IMR-90 (cell line): ENCODE results near the gene NOS1AP. TPM values are rescaled to one million over a fixed set of nuclear protein-coding genes. Genes with fewer than 3 reads are reported as not detected.

Experiments
- ATAC-seq: fragments of 200-7000 bp; cut with Tn5 transposase; 2 replicates; pipeline ENCODE4 v1.9.1; 2020; ENCODE audit warnings: low read depth, mild to moderate bottlenecking, moderate library complexity
- BruUV-seq: library from RNA; stranded (reverse); fragments of 400-500 nt; replicated peaks from 2 replicates; lab custom pipeline; 2021; lab: Mats Ljungman, UMichigan
- CTCF ChIA-PET: fragments of 300-600 bp; formaldehyde crosslinking; extraction: SDS; loops from one replicate; lab custom pipeline; 2021; ENCODE audit warnings: antibody characterized with exemption; lab: Yijun Ruan, JAX
- POLR2A ChIA-PET: fragments of 300-600 bp; sonication (Branson Sonifier 250); formaldehyde crosslinking; loops from one replicate; lab custom pipeline; 2022; ENCODE audit warnings: antibody characterized with exemption; ENCODE audit not compliant: unreplicated experiment; lab: Charles Lee
- DNase-seq: peaks from one replicate; pipeline ENCODE4 v3.0.0; 2013
- H2AFZ ChIP-seq: replicated peaks from 2 replicates; pipeline ENCODE3; 2013; ENCODE audit warnings: low read length, mild to moderate bottlenecking; ENCODE audit not compliant: poor library complexity
- H2AK5ac ChIP-seq: 2 replicates; pipeline ENCODE4 v1.6.1; 2013; ENCODE audit warnings: low read depth, low read length, inconsistent platforms
- H2AK9ac ChIP-seq: replicated peaks from 2 replicates; pipeline ENCODE3; 2013; ENCODE audit warnings: mild to moderate bottlenecking, low read depth, low read length, moderate library complexity; ENCODE audit not compliant: poor library complexity
- H2BK120ac ChIP-seq: 2 replicates; pipeline ENCODE4 v1.6.1; 2013; ENCODE audit warnings: low read depth, low read length, inconsistent platforms
- H2BK15ac ChIP-seq: 3 replicates; pipeline ENCODE4 v1.6.1; 2013; ENCODE audit warnings: low read depth, low read length, inconsistent platforms
- H2BK20ac ChIP-seq: 2 replicates; pipeline ENCODE4 v1.6.1; 2013; ENCODE audit warnings: low read depth, mild to moderate bottlenecking, inconsistent platforms, low read length, moderate library complexity
- H2BK5ac ChIP-seq: 2 replicates; pipeline ENCODE4 v1.6.1; 2013; ENCODE audit warnings: mild to moderate bottlenecking, low read depth, low read length, inconsistent platforms; ENCODE audit not compliant: poor library complexity, severe bottlenecking
- H3K14ac ChIP-seq: replicated peaks from 2 replicates; pipeline ENCODE4 v1.6.1; 2013; ENCODE audit warnings: low read depth, low read length, inconsistent platforms
- H3K18ac ChIP-seq: 2 replicates; pipeline ENCODE4 v1.6.1; 2013; ENCODE audit warnings: low read depth, low read length, control low read depth
- H3K23ac ChIP-seq: 2 replicates; pipeline ENCODE4 v1.6.1; 2013; ENCODE audit warnings: low read depth, low read length, inconsistent platforms
- H3K27ac ChIP-seq: 2 replicates; pipeline ENCODE4 v1.5.1; 2013; ENCODE audit warnings: mild to moderate bottlenecking, control low read depth, low read length; ENCODE audit not compliant: insufficient read depth
- H3K27me3 ChIP-seq: 2 replicates; pipeline ENCODE4 v1.6.1; 2013; ENCODE audit warnings: low read length; ENCODE audit not compliant: control insufficient read depth, insufficient read depth
- H3K36me3 ChIP-seq: 2 replicates; pipeline ENCODE4 v1.6.1; 2013; ENCODE audit warnings: low read length, mixed read lengths; ENCODE audit not compliant: control insufficient read depth, insufficient read depth
- H3K4ac ChIP-seq: 2 replicates; pipeline ENCODE4 v1.6.1; 2013; ENCODE audit warnings: low read depth, low read length, inconsistent platforms
- H3K4me1 ChIP-seq: 2 replicates; pipeline ENCODE4 v1.6.1; 2013; ENCODE audit warnings: low read length, mixed read lengths; ENCODE audit not compliant: control insufficient read depth, insufficient read depth
- H3K4me2 ChIP-seq: 2 replicates; pipeline ENCODE4 v1.6.1; 2013; ENCODE audit warnings: low read depth, mild to moderate bottlenecking, control low read depth, low read length, moderate library complexity
- H3K4me3 ChIP-seq: 2 replicates; pipeline ENCODE4 v1.5.1; 2013; ENCODE audit warnings: low read depth, mild to moderate bottlenecking, control low read depth, low read length, moderate library complexity; ENCODE audit not compliant: insufficient read depth
- H3K56ac ChIP-seq: 2 replicates; pipeline ENCODE4 v1.6.1; 2013; ENCODE audit warnings: low read length, inconsistent platforms; ENCODE audit not compliant: insufficient read depth; ENCODE audit errors: extremely low read depth
- H3K79me1 ChIP-seq, 2 experiments: 2 replicates each; pipeline ENCODE4 v1.6.1; 2013; ENCODE audit warnings: low read length in 2 of 2, inconsistent platforms in 1 of 2, low read depth in 1 of 2
- H3K9ac ChIP-seq: 2 replicates; pipeline ENCODE4 v1.6.1; 2013; ENCODE audit warnings: low read depth, low read length, control low read depth
- H3K9me1 ChIP-seq: 2 replicates; pipeline ENCODE4 v1.6.1; 2013; ENCODE audit warnings: low read length, inconsistent platforms; ENCODE audit not compliant: insufficient read depth
- H3K9me3 ChIP-seq: 2 replicates; pipeline ENCODE4 v1.6.1; 2013; ENCODE audit warnings: low read length; ENCODE audit not compliant: control insufficient read depth, insufficient read depth
- H4K20me1 ChIP-seq: 2 replicates; pipeline ENCODE4 v1.6.1; 2013; ENCODE audit warnings: low read length, inconsistent platforms; ENCODE audit not compliant: insufficient read depth
- H4K5ac ChIP-seq: 2 replicates; pipeline ENCODE4 v1.6.1; 2013; ENCODE audit warnings: mild to moderate bottlenecking, low read depth, low read length, control low read depth
- H4K8ac ChIP-seq, 2 experiments: 2 replicates each; pipeline ENCODE4 v1.6.1; 2013; ENCODE audit warnings: low read depth in 2 of 2, low read length in 2 of 2, control low read depth in 1 of 2, inconsistent platforms in 1 of 2
- H4K91ac ChIP-seq: 2 replicates; pipeline ENCODE4 v1.6.1; 2013; ENCODE audit warnings: low read depth, low read length, inconsistent platforms; ENCODE audit not compliant: insufficient read depth
- BHLHE40 ChIP-seq: fragments of 150-350 bp; IDR thresholded peaks from 2 replicates; pipeline ENCODE4 v1.6.1; 2016; ENCODE audit warnings: mild to moderate bottlenecking, low read depth, low read length
- CEBPB ChIP-seq: IDR thresholded peaks from 2 replicates; pipeline ENCODE4 v1.6.1; 2012; ENCODE audit warnings: low read depth, low read length, improper control_type of control experiment
- CHD1 ChIP-seq: IDR thresholded peaks from 2 replicates; pipeline ENCODE4 v1.6.1; 2012; ENCODE audit warnings: low read depth, low read length, improper control_type of control experiment
- CTCF ChIP-seq: conservative IDR thresholded peaks from 2 replicates; pipeline ENCODE4 v1.5.1; 2012; ENCODE audit warnings: mild to moderate bottlenecking, low read depth, low read length, improper control_type of control experiment
- ELK1 ChIP-seq: fragments of 150-350 bp; IDR thresholded peaks from 2 replicates; pipeline ENCODE4 v1.6.1; 2016; ENCODE audit warnings: low read depth, mild to moderate bottlenecking, low read length, moderate library complexity, borderline replicate concordance
- FOS ChIP-seq: fragments of 150-350 bp; IDR thresholded peaks from 2 replicates; pipeline ENCODE4 v1.6.1; 2016; ENCODE audit warnings: low read depth, low read length
- MAFK ChIP-seq: IDR thresholded peaks from 2 replicates; pipeline ENCODE4 v1.6.1; 2012; ENCODE audit warnings: low read depth, low read length, improper control_type of control experiment
- MAZ ChIP-seq: IDR thresholded peaks from 2 replicates; pipeline ENCODE4 v1.6.1; 2012; ENCODE audit warnings: low read depth, mild to moderate bottlenecking, low read length, improper control_type of control experiment, moderate library complexity, borderline replicate concordance
- MXI1 ChIP-seq: IDR thresholded peaks from 2 replicates; pipeline ENCODE4 v1.6.1; 2012; ENCODE audit warnings: low read depth, mild to moderate bottlenecking, low read length, moderate library complexity, borderline replicate concordance
- NFE2L2 ChIP-seq: fragments of 150-350 bp; IDR thresholded peaks from 2 replicates; pipeline ENCODE4 v1.6.1; 2016; ENCODE audit warnings: low read depth, mild to moderate bottlenecking, low read length
- POLR2A ChIP-seq: IDR thresholded peaks from 2 replicates; pipeline ENCODE4 v1.6.1; 2012; ENCODE audit warnings: mild to moderate bottlenecking, low read depth, low read length
- RAD21 ChIP-seq: IDR thresholded peaks from 2 replicates; pipeline ENCODE4 v1.6.1; 2012; ENCODE audit warnings: low read length, improper control_type of control experiment
- RCOR1 ChIP-seq: IDR thresholded peaks from 2 replicates; pipeline ENCODE4 v1.6.1; 2012; ENCODE audit warnings: mild to moderate bottlenecking, low read length, improper control_type of control experiment; ENCODE audit not compliant: insufficient replicate concordance
- RFX5 ChIP-seq: IDR thresholded peaks from 2 replicates; pipeline ENCODE4 v1.8.0; 2012; ENCODE audit warnings: low read depth, mild to moderate bottlenecking, low read length, moderate library complexity
- SMC3 ChIP-seq: fragments of 150-350 bp; IDR thresholded peaks from 2 replicates; pipeline ENCODE4 v1.6.1; 2016; ENCODE audit warnings: low read depth, mild to moderate bottlenecking, antibody characterized with exemption, low read length, moderate library complexity
- WGBS, 2 experiments: methylation state at CpG; one replicate each; pipeline versions ENCODE4 v1.1.5 to v1.1.7; 2013; ENCODE audit warnings: missing lambda C conversion rate in 2 of 2; ENCODE audit not compliant: insufficient read length in 1 of 2; ENCODE audit errors: extremely low coverage in 2 of 2; 5-methylcytosine and 5-hydroxymethylcytosine counted together
- dilution Hi-C: fragments of 300-500 bp; cut with HindIII; formaldehyde crosslinking; loops from one replicate; pipeline ENCODE4 v1.14.3; 2018; ENCODE audit warnings: low sequenced_read_pairs; ENCODE audit not compliant: unreplicated experiment
- in situ Hi-C: fragments of 300-500 bp; cut with MboI; formaldehyde crosslinking; loops from 3 replicates; pipeline ENCODE4 v1.14.3; 2019; ENCODE audit warnings: low sequenced_read_pairs, inconsistent platforms, mixed read lengths
- intact Hi-C: fragments of 100-400 bp; cut with micrococcal nuclease; formaldehyde crosslinking; loops from 2 replicates; pipeline ENCODE4 v1.10.0; 2022
- polyA plus RNA-seq, 3 experiments: library from polyadenylated mRNA; depleted of rRNA; stranded (reverse); fragments of >200 nt; gene quantifications; 2 replicates each; pipeline ENCODE4 v1.2.3, GENCODE V29; 2012; ENCODE audit warnings: low replicate concordance in 1 of 3
- total RNA-seq: library from RNA; depleted of rRNA; stranded (reverse); fragments of >200 nt; gene quantifications from 2 replicates; pipeline ENCODE4 v1.2.3, GENCODE V29; 2012
- TF ChIP-seq, protein P1 (sequence below): fragments of 150-350 bp; IDR thresholded peaks from 2 replicates; pipeline ENCODE4 v1.6.1; 2017; ENCODE audit warnings: mild to moderate bottlenecking, antibody characterized with exemption, low read length, low read depth

Gene NOS1AP
- total and polyA plus RNA-seq, 2 of the 4 experiments (the other 2 are of a cell fraction) = 0.18 to 0.19 TPM

- Histone ChIP-seq H4K91ac (no peak overlapping the region), H3K4me2 (no peak overlapping the region), H2AFZ (no peak overlapping the region), H3K9me1 (no peaks in the 10 kb centered on the region), H2BK20ac (no peak overlapping the region), H3K14ac (no peak overlapping the region), H3K4ac (no peak overlapping the region), H3K9ac (no peak overlapping the region), H3K9me3 (no peaks in the 10 kb centered on the region), H3K4me1 (no peaks in the 10 kb centered on the region), H2BK15ac (no peak overlapping the region), H2AK5ac (no peak overlapping the region), H2BK120ac (no peak overlapping the region), H2BK5ac (no peak overlapping the region), H4K5ac (no peak overlapping the region), H4K8ac (no peak overlapping the region), H2AK9ac (no peak overlapping the region), H3K79me1 (no peaks in the 10 kb centered on the region), H3K27me3 (peaks cover 2% of the 10 kb centered on the region; the same call in 1 of the 2 replicates), H4K20me1 (no peaks in the 10 kb centered on the region), H3K36me3 (no peaks in the 10 kb centered on the region), H3K23ac (no peak overlapping the region), H3K56ac (no peak overlapping the region), H3K18ac (no peak overlapping the region), H3K4me3 (no peak overlapping the region), H3K27ac (no peak overlapping the region)
- no TSS peak for BruUV-seq
- TF ChIP-seq ELK1 = no peak
- no peak for TF ChIP-seq FOS
- no peak for TF ChIP-seq BHLHE40
- no peak for TF ChIP-seq MAFK
- TF ChIP-seq RFX5 = no peak
- TF ChIP-seq POLR2A = no peak
- no peak for TF ChIP-seq MAZ
- no peak for TF ChIP-seq NFE2L2
- TF ChIP-seq CEBPB = no peak
- TF ChIP-seq, protein P1, sequence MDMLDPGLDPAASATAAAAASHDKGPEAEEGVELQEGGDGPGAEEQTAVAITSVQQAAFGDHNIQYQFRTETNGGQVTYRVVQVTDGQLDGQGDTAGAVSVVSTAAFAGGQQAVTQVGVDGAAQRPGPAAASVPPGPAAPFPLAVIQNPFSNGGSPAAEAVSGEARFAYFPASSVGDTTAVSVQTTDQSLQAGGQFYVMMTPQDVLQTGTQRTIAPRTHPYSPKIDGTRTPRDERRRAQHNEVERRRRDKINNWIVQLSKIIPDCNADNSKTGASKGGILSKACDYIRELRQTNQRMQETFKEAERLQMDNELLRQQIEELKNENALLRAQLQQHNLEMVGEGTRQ = no peak
- no peak for TF ChIP-seq CHD1
- TF ChIP-seq RCOR1 = no peak
- TF ChIP-seq RAD21 = no peak
- TF ChIP-seq SMC3 = no peak
- TF ChIP-seq CTCF = no peak
- TF ChIP-seq MXI1 = no peak
- ATAC-seq (no peak), DNase-seq (no peak)
- POLR2A ChIA-PET = no interaction called here
- intact Hi-C loops = no loop called here
- CTCF ChIA-PET = no interaction called here
- dilution Hi-C loops = no loop called here
- in situ Hi-C loops = no loop called here
- 66% methylated on average over 3 of the region's 5 CpGs; no CpG with 5 or more reads in 1 of the 2 experiments for WGBS, 2 experiments
These were observed 149.1 kb downstream of the NOS1AP start for GRCh38 chr1:162218546-162218945.
